Fibroblast of pulmonary artery (primary cell): Measurements from ENCODE around the gene TMED10.
"Not testable (repeated sequence)": the region's sequence is repeated elsewhere in the genome, so short reads cannot be mapped to it uniquely, and the experiment has no call there.

Source experiments
- DNase-seq: peaks from one replicate; pipeline ENCODE4 v3.0.0-alpha.2; 2010; ENCODE audit warnings: low read depth
- H3K4me3 ChIP-seq: replicated peaks from 2 replicates; pipeline ENCODE4 v1.5.1; 2011; ENCODE audit warnings: low read depth, mild to moderate bottlenecking, control low read depth, low read length, moderate library complexity
- TF ChIP-seq, protein P1 (sequence below): IDR thresholded peaks from 2 replicates; pipeline ENCODE4 v1.5.1; 2011; ENCODE audit warnings: mild to moderate bottlenecking, control low read depth, low read length, inconsistent platforms; ENCODE audit errors: missing control alignments

TMED10 gene

GRCh38 chr14:75185251-75186040 lies 9.0 kb upstream of the TMED10 start:
- no peak for DNase-seq
- H3K4me3 ChIP-seq: no peak overlapping the region
- TF ChIP-seq, protein P1, sequence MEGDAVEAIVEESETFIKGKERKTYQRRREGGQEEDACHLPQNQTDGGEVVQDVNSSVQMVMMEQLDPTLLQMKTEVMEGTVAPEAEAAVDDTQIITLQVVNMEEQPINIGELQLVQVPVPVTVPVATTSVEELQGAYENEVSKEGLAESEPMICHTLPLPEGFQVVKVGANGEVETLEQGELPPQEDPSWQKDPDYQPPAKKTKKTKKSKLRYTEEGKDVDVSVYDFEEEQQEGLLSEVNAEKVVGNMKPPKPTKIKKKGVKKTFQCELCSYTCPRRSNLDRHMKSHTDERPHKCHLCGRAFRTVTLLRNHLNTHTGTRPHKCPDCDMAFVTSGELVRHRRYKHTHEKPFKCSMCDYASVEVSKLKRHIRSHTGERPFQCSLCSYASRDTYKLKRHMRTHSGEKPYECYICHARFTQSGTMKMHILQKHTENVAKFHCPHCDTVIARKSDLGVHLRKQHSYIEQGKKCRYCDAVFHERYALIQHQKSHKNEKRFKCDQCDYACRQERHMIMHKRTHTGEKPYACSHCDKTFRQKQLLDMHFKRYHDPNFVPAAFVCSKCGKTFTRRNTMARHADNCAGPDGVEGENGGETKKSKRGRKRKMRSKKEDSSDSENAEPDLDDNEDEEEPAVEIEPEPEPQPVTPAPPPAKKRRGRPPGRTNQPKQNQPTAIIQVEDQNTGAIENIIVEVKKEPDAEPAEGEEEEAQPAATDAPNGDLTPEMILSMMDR: no peak

GRCh38 chr14:75184492-75184891 lies 8.1 kb upstream of the TMED10 start:
- DNase-seq: no peak
- TF ChIP-seq, protein P1: no peak
- no peak overlapping the region for H3K4me3 ChIP-seq

GRCh38 chr14:75184039-75184438 lies 7.6 kb upstream of the TMED10 start:
- TF ChIP-seq, protein P1: no peak
- no peak for DNase-seq
- H3K4me3 ChIP-seq: no peak overlapping the region

GRCh38 chr14:75183225-75183624 lies 6.8 kb upstream of the TMED10 start:
- TF ChIP-seq, protein P1: no peak
- DNase-seq: no peak

DNA sequence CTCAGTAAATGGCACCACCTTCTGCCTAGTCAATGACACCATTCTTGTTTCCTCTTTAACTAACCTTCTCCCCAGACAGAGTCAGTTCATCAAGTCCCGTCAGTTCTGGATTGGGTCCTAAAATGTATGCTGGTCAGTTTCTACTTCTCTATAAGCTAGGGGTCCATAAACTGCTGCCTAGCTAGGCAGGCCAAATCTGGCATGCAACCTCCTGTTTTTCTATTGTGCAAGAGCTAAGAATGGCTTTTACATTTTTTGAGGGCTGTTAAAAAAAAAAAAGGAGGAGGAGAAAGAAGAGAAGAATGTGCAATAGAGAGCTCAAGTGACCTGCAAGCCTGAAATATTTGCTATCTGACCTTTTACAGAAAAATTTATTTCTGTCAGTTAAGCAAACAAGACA lies 6.4 kb upstream of the TMED10 start:
- TF ChIP-seq, protein P1: no peak
- H3K4me3 ChIP-seq: no peak overlapping the region
- DNase-seq: peak; percentile 87

More at GRCh38 chr14:75183225-75183624, 6.8 kb upstream of the TMED10 start:
- H3K4me3 ChIP-seq: no peak overlapping the region

DNA sequence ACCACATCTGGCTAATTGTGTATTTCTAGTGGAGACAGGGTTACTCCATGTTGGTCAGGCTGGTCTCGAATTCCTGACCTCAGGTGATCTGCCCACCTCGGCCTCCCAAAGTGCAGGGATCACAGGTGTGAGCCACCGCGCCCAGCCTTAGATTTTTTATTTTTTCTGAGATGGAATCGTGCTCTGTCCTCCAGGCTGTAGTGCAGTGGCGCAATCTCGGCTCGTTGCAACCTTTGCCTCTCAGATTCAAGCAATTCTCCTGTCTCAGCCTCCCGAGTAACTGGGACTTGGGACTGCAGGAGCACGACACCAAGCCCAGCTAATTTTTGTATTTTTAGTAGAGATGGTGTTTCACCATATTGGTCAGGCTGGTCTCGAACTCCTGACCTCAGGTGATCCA lies 5.8 kb upstream of the TMED10 start:
- not testable (repeated sequence) for H3K4me3 ChIP-seq, DNase-seq

- TF ChIP-seq, protein P1: no peak
- DNase-seq: no peak
- no peak overlapping the region for H3K4me3 ChIP-seq
Observed at GRCh38 chr14:75181293-75182062, 5.1 kb upstream of the TMED10 start.
